ENCODE data around the gene KMO. TPM values are rescaled to one million over a fixed set of nuclear protein-coding genes. Genes with fewer than 3 reads are reported as not detected.

KMO gene
- total and polyA plus RNA-seq, 8 donors, result 0.06 to 0.33 (median 0.18) TPM; not detected in 5

DNA sequence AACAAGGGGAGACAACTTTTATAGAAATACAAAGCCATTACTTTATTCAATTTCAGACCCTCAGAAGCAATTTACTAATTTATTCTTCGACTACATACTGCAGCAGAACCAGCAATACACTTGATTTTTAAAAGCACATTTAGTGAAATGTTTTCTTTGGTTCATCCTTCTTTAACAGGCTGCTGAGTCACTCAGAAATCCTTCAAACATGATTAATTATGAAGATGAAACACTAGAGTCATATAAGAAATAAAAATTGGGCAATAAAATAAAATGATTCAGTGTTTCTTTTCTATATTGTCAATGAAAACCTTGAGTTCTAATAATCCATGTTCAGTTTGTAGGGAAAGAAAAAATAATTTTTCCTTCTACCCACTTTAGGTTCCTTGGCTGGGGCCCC, 61.0 kb downstream of the KMO start:
- WGBS, 5 donors, result 81 to 98% (median 93%) methylated on average over 1 of the region's 1 CpG
- DNase-seq, result no peak
- intact Hi-C loops (cut with DNase I; ENCODE audit: low total_unique reads), result no loop called here
- TF ChIP-seq POLR2A (IDR thresholded peaks at IDR 0.05) (no peak), CTCF (IDR thresholded peaks at IDR 0.05) (no peak), POLR2AphosphoS5 (IDR thresholded peaks at IDR 0.05) (no peak), EP300 (IDR thresholded peaks at IDR 0.05) (no peak)
- H3K9me3 ChIP-seq, result no peaks in the 10 kb centered on the region
- peaks cover 0 to 23% (median 12%) of the 10 kb centered on the region in 4 donors for H3K36me3 ChIP-seq
- no peaks in the 10 kb centered on the region for H3K27me3 ChIP-seq
- H3K27ac ChIP-seq, result no peak overlapping the region
- H3K4me3 ChIP-seq, result no peak overlapping the region
- no peaks in the 10 kb centered on the region for H3K4me1 ChIP-seq

- H3K36me3 ChIP-seq, result peaks cover 0 to 23% (median 12%) of the 10 kb centered on the region in 4 donors
- WGBS, 5 donors, result 88 to 95% (median 92%) methylated on average over 6 of the region's 6 CpGs
- no peak overlapping the region for H3K4me3 ChIP-seq
- no peak for TF ChIP-seq EP300 (IDR thresholded peaks at IDR 0.05)
- no peak for TF ChIP-seq POLR2A (IDR thresholded peaks at IDR 0.05)
- TF ChIP-seq POLR2AphosphoS5 (IDR thresholded peaks at IDR 0.05), result no peak
- no peak for TF ChIP-seq CTCF (IDR thresholded peaks at IDR 0.05)
- no peak overlapping the region for H3K27ac ChIP-seq
- H3K27me3 ChIP-seq, result no peaks in the 10 kb centered on the region
- H3K9me3 ChIP-seq, result no peaks in the 10 kb centered on the region
- no peaks in the 10 kb centered on the region for H3K4me1 ChIP-seq
- DNase-seq, result no peak
- intact Hi-C loops (cut with DNase I; ENCODE audit: low total_unique reads), result no loop called here
Measured at GRCh38 chr1:241596633-241597032, 64.5 kb downstream of the KMO start.

GRCh38 chr1:241598249-241598648, 66.1 kb downstream of the KMO start:
- TF ChIP-seq EP300 (IDR thresholded peaks at IDR 0.05) (no peak), POLR2A (IDR thresholded peaks at IDR 0.05) (no peak), POLR2AphosphoS5 (IDR thresholded peaks at IDR 0.05) (no peak), CTCF (IDR thresholded peaks at IDR 0.05) (no peak)
- Histone ChIP-seq H3K27me3 (no peaks in the 10 kb centered on the region), H3K4me3 (no peak overlapping the region), H3K4me1 (no peaks in the 10 kb centered on the region), H3K27ac (no peak overlapping the region), H3K36me3 (peaks cover 0 to 23% (median 12%) of the 10 kb centered on the region in 4 donors), H3K9me3 (no peaks in the 10 kb centered on the region)
- 83 to 94% (median 91%) methylated on average over 3 of the region's 3 CpGs for WGBS, 5 donors
- intact Hi-C loops (cut with DNase I; ENCODE audit: low total_unique reads), result no loop called here
- DNase-seq, result no peak

DNA sequence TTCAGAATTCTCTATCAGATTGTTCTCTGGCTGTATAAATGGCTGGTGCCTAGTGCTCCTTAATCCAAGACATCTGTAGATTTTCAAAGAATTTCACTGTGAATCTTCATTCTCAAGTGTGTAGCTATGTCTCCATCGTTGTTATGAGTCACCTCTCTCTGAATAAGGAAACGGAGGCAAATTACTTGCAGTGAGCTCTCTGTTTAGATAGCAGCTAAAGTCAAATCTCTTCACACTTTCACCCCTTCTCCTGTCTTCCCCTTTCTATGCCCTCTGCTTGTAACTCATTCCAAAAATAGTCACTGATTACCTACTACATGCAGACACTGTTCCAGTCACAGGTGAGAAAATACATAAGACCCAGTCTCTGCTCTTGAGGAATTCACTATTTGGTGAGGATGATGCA, 68.3 kb downstream of the KMO start:
- no peak for DNase-seq
- no peaks in the 10 kb centered on the region for H3K27me3 ChIP-seq
- H3K9me3 ChIP-seq, result no peaks in the 10 kb centered on the region
- H3K4me1 ChIP-seq, result no peaks in the 10 kb centered on the region
- 59 to 75% (median 67%) methylated on average over 2 of the region's 2 CpGs for WGBS, 5 donors
- peaks cover 0 to 12% (median 6%) of the 10 kb centered on the region in 4 donors for H3K36me3 ChIP-seq
- TF ChIP-seq EP300 (IDR thresholded peaks at IDR 0.05) (no peak), POLR2AphosphoS5 (IDR thresholded peaks at IDR 0.05) (no peak), CTCF (IDR thresholded peaks at IDR 0.05) (no peak), POLR2A (IDR thresholded peaks at IDR 0.05) (no peak)
- intact Hi-C loops (cut with DNase I; ENCODE audit: low total_unique reads), result loop anchor here (10.0 kb wide), 2 partner anchors 234 to 404 kb away; no protein-coding TSS in a partner anchor
- no peak overlapping the region for H3K27ac ChIP-seq
- no peak overlapping the region for H3K4me3 ChIP-seq
